ENCODE results near the gene SNX33. TPM values are rescaled to one million over a fixed set of nuclear protein-coding genes. Genes with fewer than 3 reads are reported as not detected.

Gene SNX33
- polyA plus RNA-seq, 1 donor: 18.7 TPM

DNA sequence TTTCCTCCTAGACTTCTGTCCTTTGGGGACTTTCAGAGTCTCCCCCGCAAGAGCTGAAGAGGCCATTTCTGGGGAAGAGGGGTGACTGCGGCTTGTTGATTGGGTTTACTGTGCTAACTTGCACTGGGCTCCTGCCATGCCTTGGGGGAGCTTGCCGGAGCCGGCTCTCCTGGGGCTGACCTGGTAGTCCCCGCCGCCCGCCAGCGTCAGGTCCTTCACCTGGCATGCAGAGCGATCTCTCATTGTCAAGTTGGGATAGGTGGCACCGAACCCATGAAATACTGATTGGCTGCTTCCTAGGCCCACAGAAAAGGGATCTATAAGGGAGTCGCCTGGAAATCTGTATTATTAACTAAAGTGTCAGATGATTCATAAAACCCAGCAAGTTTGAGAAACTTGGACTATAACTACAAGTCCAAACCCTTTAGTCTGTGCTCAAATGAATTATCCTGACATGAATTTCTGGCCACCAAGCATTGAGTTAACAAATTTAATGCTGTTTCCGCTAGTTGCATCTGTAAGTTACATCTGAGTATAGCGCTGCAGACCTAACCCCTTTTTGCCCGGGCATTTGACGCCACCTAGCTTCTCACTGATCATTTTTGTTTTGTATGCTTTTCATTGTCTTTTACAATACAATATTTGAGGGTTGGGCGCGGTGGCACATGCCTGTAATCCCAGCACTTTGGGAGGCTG, 7.1 kb upstream of the SNX33 start:
- DNase-seq: no peak

DNA sequence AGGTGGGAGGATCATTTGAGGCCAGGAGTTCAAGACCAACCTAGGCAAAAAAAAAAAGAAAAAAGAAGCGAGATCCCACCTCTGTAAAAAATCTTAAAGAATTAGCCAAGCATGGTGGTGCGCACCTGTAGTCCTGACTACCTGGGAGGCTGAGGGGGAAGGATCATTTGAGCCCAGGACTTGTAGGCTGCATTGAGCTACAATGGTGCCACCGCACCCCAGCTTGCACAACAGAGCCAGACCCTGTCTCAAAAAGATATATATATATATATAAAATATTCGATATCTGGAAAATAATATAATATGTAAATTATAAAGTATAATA, 6.6 kb upstream of the SNX33 start:
- no peak for DNase-seq

DNA sequence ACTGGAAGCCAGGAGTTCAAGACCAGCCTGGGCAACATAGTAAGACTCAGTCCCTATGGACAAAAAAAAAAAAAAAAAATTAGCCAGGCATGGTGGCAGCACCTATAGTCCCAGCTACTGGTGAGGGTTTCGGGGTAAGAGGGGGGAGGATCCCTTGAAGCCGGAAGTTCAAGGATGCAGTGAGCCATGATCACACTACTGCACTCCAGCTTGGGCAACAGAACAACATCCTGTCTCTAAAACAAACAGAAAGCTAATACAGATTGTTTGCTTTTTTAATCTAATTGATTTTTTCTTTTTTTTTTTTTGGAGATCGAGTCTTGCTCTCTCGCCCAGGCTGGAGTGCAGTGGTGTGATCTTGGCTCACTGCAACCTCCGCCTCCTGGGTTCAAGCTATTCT, 6.1 kb upstream of the SNX33 start:
- no peak for DNase-seq

DNA sequence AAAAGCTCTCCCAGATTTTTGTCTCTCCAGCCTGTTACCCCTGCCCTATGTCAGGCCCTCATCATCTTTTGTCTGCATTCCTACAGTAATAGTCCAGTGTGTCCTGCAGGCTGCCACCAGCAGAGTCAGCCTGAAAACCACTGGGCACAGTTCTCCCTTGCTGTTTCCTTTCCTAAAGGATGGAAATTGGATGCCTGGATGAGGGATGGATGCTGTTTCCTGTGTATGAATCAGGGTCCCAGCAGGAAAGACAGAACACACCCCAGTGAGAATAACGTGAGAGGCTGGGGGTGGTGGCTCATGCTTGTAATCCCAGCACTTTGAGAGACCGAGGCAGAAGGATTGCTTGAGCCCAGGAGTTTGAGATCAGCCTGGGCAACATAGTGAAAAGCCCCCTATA, 3.3 kb upstream of the SNX33 start:
- no peak for DNase-seq

DNA sequence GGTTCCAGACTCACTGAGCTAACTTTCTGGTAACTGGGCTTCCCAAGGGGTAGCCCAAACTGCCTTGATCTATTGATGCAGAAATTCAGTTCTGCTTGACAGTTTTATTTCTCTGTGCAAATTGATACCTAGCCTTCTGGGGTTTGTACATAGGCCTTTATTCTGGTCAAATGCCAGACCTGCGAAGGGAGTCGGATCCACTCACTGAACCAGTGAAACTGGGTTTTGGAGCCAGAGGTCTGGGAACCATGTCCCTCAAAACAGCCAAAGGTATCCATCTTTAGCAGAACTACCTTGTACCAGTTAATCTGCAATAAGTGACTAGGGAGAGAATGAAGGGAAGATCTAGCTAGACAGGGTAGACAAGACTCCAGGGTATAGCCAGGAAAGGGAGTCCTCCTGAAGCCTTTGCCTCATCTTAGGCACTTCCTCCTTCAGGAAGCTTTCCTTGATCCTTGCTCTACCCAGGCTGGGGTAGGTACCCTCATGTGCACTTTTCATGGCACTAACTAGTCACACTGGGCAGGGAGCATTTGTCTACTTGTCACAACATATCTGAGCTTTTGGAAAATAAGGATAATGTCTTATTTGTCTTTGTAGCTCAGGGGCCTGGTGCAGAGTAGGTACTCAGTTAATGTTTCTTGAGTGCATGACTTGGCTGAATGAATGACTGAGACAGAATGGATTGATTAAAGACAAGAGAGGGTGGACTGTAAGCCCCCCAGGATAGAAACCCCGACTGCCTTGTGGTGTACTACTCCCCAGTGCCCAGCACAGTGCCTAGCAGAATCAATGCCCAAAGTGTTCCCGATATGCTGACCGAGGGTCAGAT, 1.4 kb upstream of the SNX33 start:
- no peak for DNase-seq

DNA sequence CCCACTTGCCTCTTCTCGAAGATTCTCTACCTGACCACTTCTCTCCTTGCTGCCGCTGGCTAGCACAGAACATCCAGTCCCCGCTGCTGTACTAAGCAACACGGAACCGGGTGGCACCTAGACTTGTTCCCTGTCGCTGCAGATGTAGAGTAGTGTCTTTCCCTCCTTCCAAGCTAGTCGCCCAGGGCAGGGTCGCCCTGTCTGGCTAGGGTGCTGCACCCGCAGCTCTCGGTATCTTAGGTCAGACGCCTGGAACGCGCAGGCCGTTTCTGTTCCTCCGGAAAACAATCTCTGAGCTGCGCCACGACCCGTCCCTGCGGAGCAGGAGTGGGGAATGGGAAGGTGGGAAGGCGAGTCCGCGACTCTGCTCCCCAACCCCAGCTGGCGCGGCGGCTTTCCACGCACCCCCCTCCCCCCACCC, 758 bp upstream of the SNX33 start:
- no peak for DNase-seq

DNA sequence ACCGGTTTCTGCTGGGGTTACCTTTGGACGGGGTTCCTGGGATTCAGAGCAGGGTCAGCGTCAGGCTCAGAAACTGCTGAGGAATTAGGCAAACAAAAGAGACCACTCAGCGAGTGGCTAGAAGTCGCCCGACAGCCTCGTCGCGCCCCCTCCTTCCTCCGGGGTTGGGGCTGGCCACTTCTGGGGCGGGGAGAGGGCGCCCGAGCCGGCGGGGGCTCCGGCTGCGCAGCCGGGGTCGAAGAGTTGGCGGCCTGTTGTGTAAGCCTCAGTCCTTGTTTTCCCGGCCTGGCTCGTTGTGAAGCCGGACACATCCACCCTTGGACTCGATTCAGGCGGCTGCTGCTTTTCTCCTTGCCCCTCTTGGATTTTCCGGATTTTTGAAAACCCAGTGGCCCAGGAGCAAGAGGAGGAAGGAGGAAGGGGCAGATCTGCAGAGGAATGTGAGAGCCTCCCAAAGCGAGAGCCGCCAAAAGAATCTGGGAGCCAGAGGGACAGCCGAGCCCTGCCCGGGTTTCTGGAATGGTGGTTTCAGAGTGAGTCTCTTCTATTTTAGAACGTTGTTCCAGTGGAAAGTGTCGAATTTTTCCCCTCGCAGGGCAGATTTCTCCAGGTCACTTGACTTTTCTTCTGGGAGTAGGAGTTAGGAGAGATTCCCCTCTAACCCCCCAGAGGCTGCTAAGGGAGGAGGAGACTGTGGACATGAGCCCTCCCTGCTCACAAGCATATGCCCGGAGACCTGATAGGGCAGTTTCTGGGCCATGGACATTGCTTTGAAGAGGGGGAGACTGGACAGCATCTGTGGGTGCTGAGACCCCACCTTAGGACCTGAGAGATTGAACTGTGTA, 666 bp downstream of the SNX33 start:
- DNase-seq: no peak

DNA sequence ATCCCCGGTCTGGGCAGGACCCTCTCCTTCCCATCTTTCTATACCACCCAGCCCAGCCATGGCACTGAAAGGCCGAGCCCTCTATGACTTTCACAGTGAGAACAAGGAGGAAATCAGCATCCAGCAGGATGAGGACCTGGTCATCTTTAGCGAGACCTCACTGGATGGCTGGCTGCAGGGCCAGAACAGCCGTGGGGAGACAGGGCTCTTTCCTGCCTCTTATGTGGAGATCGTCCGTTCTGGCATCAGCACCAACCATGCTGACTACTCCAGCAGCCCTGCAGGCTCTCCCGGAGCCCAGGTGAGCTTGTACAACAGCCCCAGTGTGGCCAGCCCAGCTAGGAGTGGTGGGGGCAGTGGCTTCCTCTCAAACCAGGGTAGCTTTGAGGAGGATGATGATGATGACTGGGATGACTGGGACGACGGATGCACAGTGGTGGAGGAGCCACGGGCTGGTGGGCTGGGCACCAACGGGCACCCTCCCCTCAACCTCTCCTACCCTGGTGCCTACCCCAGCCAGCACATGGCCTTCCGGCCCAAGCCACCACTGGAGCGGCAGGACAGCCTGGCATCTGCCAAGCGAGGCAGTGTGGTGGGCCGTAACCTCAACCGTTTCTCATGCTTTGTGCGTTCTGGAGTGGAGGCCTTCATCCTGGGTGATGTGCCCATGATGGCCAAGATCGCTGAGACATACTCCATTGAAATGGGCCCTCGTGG, 1.5 kb downstream of the SNX33 start:
- no peak for DNase-seq

DNA sequence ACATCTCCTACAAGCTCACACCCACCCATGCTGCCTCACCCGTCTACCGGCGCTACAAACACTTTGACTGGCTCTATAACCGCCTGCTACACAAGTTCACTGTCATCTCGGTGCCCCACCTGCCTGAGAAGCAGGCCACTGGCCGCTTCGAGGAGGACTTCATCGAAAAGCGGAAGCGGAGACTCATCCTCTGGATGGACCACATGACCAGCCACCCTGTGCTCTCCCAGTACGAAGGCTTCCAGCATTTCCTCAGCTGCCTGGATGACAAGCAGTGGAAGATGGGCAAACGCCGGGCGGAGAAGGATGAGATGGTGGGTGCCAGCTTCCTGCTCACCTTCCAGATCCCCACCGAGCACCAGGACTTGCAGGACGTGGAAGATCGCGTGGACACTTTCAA, 2.1 kb downstream of the SNX33 start:
- no peak for DNase-seq

DNA sequence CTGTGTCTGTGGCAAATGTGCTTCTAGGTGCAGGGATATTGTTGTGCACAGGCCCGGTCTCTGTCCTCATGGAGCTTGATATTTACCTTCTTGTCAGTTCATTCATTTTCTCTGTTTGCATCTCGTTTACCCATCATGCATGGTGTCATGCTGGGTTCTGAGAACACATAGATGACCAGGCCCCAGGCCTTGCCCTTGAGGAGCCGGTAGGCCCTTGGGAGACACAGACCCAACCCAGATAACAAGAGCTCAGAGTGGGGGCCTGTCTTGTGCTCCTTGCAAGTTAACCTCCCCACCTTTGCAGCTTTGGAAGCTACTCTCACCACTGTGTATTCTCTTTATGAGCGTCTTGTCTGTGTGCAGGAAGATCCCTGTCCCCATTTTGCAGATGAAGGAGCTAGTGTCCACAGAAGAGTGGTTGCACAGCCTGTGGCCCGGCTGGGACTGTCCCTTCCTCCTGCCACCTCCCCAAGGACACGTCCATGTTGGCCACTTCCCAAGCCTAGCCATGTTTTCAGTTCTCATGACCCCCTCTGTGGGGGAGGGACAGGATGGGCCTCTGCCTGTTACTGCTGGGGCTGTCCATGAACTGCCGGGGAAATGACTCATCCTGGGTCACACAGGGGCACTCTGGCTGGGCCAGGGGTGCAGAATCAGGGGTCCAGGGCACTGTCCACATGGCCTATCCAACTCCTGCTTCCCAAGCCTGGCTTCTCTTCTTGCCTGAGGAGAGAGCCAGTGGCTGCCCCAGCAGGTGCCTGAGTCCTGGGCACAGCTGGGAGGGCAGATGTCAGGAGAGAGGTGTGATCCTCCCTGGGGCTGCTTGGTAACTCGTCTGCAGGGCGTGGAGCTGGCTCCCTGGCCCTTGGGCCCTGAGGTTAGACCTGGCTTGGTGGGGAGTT, 3.4 kb downstream of the SNX33 start:
- no peak for DNase-seq

DNA sequence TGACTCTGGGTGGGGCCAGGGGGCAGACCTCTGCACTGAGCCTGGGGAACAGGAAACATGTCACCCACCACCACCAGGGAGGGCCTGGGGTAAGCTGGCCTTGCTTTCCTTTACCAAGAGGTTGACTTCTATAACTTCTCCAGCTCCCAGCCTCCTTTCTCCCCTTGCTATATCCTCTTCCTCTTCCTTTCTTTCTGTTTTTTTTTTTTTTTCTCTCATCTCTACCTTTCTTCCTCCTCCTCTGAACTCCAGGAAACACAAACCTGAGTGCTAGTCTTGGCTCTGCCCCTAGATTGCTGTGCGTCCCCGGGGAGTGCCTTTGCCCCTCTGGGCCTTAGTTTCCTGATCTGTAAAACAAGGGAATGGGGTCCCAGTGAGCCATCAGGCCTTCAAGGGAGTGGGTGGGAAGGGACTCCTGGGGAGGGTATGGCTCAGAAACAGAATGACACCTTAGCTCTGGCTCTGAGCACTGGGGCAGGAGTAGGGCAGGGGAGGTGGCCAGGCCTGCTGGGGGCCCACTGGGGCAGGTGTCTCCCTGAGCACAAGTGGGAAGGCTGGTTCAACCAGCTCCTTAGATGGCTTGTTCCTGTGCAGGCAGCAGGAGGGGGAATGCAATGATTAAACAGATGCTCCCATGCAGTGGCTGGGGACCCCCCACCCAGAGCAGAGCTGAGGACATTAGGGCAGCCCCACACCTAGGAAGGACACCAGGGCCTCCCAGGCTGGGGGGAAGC, 4.3 kb downstream of the SNX33 start:
- DNase-seq: no peak

DNA sequence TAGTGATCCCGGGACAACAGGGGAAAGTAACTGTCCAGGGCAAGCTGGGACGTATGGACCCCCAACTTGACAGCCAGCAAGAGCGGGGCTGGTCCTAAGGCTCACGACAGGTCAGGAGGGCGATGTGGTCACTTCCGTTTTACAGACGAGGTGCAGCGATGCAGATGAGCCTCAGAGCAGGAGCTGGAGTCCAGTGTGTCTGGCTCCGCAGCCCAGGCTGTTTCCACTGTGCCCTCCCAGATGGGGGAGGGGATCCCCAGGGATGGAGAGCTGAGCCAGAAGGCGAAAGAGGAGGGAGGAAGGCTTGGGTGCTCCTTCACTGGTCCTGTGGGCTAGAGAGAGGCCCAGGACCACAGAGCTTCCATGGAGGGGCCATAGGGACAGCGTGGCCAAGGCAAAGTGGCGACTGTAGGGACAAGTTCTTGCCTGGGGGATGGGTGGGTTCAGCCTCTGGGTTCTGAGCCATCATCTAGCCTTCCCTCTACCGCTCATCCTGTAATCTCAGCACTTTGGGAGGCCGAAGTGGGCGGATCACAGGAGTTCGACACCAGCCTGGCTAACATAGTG, 5.7 kb downstream of the SNX33 start:
- DNase-seq: no peak

DNA sequence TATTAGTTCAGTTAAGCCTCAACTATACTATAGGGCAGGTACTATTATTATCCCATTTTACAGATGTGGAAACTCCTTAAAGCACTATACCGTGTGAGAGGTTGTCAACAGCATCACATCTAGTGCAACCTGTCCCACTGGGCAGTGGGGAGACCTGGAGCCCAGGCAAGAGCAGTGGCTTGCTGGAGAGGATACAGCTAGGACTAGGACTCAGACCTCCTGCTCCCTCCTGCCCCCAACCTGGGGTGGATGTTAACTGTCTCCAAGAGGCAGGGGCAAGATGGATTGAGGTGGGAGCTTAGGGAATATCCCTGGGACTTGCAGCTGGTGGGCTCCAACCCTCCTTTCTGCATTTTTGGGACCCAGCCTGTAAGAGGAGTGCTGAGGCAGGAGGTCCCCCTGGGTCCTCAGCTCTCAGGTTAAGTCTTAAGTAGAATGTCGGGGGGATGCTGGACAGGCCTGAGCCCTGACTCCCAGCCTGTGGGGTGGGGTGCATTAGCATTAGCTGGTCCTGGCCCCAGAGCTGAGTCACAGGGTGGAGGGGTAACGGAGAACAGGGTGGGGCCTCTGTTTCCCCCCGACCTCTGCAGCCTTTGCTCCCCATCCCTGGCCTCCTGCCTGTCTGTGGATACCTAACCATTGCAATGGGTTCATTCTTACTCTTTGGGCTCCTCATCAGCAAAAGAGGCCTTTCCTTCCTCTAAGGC, 6.6 kb downstream of the SNX33 start:
- no peak for DNase-seq

DNA sequence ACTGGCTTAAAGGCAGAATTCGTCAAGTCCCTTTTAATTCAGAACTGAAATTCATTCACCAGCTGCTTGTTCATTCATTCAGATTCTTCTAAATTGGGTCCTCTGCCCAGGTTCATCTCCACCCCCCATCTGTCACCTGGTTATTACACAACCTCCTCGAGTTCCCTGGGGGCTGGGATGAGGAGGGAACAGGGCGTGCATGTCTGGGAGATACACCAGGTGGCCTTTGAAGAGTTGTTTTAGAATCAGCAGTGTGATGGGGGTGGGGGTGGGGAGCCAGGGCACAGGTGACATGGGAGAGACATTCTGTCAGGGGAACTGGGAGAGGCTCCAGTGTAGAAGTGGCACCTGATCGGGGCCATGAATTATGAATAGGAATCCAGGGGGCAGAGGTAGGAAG, 8.2 kb downstream of the SNX33 start:
- no peak for DNase-seq

DNA sequence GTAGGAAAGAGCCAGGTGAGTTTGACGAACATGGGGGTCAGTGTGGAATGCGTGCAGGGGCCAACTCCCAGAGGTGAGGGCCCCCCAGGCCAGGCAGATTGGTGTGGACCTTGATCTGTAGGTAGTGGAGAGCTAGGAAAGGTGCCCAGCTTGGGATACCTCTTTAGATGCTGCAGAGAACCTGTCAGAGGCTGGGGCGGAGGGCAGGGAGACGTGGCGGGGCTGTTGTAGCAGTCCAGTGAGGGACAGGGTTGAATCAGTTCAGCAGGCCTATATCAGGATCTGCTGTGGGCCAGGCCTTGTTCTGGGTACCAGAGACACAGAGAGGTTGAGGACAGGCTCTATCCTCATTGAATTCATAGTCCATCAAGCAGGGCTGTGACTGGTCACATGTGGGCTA, 8.6 kb downstream of the SNX33 start:
- no peak for DNase-seq

DNA sequence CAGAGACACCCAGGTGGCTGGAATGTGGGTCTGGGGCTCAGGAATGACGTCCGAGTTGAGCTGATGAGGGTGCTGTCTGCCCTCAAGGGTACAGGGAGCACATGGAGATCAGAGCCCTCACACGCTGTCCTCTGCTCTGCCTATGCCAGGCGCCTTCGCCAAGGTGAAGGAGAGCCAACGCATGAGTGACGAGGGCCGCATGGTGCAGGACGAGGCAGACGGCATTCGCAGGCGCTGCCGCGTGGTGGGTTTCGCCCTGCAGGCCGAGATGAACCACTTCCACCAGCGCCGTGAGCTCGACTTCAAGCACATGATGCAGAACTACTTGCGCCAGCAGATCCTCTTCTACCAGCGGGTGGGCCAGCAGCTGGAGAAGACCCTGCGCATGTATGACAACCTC, 9.1 kb downstream of the SNX33 start:
- DNase-seq: no peak

DNA sequence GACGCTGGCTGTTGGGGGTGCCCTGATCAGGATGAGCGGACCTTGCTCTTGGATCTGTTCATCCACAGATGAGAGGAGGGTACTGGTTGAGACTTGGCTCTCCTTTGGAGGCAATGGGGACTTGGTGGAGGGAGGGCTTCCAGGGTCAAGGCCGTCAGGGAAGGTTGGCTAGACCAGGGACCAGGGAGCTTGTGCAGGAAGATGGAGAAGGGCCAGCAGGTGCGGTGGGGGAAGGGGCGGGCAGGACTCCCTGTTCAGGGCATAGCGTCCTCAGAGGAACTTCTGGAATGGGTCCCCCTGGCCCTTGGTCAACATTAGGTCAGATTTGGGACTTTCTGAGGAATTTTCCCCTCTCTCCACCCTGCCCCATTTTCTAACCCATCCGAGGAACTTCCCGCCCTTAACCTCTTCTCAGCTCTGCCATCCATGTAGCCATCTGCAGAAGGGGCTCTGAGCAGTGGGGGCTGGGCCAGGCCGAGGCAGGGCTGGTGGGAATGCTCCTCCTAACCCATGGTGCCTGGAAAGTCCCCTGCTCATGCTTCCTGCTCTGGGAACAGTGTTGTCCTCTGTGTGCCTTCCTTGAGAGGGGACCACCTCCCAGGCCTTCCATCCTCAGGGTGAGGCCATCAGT, 11.5 kb downstream of the SNX33 start:
- DNase-seq: no peak

DNA sequence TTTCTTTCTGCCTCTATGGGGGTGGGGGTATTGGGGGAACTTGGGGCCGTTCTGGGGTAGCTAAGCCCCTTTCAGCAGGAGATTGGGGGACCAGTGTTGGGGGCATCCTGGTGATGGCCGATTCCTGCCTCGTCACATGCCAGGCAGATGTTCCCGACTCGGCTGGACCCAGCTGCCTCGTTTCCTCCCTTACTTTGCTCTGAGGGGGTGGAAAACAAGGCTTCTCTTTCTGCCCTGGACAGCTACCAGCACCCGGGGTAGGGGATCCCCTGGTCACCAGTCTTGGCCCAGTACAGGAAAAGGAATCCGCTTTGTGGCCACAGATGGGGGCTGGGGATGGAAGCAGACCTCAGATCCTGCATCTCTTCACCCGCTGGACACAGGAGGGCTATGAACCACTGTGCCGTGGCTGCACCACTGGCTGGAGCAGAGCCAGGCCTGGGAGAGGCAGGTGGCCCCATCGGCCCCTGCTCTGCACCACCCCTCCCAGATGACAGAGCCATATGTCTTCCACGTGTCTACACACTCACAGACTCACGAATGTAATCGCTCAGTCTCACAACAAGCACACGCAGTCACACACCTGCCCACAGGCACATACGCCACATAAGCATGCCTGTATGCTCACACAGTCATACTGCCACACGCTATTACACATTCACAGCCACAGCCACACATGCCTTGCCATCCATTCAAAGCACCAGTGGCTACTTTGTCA, 12.4 kb downstream of the SNX33 start:
- DNase-seq: no peak
